H4 (cell line): Measurements from ENCODE around the gene DCAKD. TPM values are rescaled to one million over a fixed set of nuclear protein-coding genes. Genes with fewer than 3 reads are reported as not detected.

Experiments used
- DNase-seq: peaks from one replicate; pipeline ENCODE4 v3.0.0-alpha.2; 2015; ENCODE audit warnings: low spot score
- total RNA-seq: library from RNA; depleted of rRNA; stranded (reverse); fragments of >200 nt; shearing (Covaris generic); gene quantifications from 2 replicates; pipeline ENCODE4 v1.2.3, GENCODE V29; 2014; rRNA removed

The DCAKD gene, protein sequence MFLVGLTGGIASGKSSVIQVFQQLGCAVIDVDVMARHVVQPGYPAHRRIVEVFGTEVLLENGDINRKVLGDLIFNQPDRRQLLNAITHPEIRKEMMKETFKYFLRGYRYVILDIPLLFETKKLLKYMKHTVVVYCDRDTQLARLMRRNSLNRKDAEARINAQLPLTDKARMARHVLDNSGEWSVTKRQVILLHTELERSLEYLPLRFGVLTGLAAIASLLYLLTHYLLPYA
- 29.3 and 39.8 TPM in 2 replicates for total RNA-seq

DNA sequence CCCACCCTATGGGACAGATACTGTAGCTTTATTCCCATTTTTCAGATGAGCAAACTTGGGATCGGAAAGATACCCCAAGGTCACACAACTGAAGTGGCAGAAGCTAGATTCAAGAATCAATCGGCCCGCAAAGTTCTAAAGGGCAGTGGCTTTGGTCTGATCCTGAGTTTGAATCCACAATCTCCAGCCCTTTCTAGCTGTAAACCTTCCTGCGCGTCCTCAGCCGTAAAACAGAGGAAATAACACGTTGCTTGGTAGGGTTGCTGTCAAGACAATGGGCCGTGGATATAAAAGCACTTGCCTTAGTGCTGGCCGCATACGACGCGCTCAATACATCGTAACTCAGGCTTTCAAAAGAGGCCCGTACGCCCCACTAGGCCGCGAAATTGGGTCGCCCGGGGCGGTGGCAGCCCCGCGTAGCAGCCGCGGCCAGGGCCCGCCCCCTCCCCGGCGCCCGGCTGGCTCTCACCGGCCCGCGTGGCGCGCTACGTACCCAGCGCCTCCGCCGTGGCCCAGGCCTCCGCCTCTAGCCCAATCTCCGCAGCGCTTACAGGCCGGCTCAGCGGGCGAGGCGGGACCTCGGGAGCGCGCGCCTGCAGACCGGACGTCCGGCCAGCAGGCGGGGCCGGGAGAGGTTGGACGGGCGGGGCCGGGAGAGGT lies at the start of gene DCAKD:
TSS of gene DCAKD (minus strand) at position 573 of the 660 bp plus-strand sequence. CDS start 16,747 bp downstream, outside the sequence.
- peak; percentile 95 for DNase-seq

DNA sequence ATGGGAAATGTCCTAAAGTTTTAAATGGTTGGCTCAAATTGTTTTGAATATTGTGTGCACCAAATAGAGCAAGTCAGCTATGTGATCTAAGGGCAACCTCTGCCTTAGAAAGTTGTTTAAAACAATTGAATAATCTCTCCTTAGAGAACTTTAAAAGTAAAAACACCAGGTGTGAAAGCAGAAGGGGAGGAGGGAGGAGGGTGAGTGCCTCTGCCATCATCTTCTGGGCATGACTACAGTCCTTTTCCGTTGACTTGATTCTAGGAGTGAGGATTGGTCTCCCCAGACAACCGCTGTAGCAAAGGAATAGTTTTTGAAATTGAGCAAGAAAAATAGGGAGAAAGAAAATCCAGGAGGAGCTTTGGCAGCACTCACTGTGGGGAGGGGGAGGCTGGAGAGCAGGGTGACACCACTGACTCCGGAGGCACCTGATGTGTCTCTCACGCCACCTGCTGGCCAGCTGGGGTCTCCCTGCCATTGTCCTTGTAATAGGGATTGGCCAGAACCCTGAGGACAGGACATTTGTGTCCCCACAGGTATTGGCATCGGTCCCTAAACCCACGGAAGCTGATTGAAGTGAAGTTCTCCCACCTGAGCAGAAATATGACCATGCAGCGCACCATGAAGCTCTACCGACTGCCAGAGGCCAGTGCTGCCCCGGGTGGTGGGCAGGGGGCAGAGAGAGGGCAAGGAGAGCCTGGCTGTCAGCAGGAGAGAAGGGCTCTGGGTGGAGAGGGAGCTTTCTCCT lies 47.6 kb upstream of the DCAKD start:
- peak; percentile 84 for DNase-seq

DNA sequence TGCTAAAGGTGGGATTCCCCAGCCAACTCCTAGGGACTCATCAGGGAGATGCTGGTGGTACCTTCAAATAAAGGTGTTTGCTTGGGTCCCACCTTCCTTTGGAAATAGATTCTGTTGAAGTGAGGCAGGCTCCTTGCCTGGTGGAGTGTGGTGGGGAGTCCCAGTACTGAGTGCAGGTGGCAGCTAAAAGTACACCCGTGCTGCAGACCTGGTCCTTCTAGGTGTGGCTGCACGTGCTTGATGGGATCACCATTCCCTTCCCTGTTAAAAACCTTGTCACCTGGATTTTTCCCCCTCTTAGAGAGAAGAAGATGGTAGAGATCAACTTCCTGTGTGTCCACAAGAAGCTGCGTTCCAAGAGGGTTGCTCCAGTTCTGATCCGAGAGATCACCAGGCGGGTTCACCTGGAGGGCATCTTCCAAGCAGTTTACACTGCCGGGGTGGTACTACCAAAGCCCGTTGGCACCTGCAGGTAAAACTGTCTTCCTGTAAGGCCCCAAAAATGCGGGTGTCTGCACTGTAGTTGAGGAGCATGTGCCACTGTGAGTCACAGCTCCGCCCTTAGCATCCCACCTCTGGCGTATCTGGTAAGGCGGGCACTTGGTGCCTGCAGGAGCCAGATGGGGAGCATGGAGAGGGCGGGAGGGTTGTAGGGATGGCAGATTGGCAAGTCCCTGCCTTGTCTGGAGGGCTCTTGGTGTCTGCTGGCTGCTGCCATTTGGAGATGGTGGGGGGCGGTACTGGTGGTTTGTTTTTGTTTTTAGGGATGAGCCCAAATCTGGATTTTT lies 46.8 kb upstream of the DCAKD start:
- DNase-seq: no peak

DNA sequence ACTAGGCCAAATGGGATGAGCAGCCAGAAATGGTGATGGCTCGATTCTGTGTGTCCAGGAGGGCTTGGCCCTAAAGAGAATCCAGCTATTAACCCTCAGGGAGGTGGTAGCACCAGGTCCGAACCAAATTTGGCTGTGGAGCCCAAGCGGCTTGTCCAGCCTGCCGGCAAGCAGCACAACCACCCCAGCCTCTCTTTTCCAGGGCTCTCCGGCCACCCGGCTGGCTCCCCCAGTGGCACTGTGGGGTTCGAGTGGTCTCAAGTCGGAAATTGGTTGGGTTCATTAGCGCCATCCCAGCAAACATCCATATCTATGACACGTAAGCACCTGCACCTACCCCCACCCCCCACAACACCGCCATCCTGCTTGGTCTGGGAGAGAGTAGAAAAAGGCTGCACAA lies 45.5 kb upstream of the DCAKD start:
- no peak for DNase-seq

DNA sequence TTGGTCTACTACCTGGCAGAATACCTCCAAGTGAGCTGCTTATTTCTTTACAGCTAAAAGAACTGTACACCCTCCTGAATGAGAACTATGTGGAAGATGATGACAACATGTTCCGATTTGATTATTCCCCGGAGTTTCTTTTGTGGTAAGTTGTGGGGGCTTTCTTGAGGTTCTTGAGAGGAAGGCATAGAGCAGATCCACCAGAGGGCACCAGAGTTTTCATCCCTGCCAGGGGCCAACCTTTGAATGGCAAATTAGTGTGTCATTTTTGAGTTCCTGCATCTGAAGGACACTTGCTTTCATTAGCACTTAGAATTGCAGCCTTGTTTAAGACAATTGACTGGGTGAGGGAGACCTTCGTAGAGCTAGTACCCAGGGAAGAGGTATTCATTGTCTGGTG lies 44.7 kb upstream of the DCAKD start:
- no peak for DNase-seq

DNA sequence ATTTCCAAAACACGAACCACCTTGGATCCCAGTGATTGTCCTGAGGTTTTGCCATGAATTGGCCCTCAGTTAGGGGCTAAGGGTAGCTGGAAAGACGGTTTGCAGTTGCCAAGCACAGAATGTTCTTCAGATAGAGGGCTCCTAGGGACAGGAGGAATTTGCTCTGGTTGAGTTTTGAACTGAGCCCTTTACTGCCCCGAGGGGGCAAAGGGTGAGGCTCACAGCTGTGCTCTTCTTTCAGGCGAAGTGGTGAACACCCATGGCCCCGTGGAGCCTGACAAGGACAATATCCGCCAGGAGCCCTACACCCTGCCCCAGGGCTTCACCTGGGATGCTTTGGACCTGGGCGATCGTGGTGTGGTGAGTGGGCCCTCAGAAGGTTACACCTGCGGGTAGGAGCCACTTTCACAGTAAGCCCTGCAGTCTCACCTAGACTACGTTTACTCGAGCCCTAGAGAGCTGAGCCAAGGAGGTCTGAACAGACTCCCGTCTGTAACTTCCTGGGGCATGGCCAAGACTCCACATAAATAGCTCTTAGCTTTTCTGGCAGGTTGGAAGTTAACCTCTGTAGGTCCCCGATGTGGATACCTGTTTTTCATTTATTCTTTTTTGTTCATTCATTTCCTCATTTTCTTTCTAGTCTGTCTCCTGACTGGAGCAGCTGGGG lies 42.1 kb upstream of the DCAKD start:
- peak; percentile 7 for DNase-seq

DNA sequence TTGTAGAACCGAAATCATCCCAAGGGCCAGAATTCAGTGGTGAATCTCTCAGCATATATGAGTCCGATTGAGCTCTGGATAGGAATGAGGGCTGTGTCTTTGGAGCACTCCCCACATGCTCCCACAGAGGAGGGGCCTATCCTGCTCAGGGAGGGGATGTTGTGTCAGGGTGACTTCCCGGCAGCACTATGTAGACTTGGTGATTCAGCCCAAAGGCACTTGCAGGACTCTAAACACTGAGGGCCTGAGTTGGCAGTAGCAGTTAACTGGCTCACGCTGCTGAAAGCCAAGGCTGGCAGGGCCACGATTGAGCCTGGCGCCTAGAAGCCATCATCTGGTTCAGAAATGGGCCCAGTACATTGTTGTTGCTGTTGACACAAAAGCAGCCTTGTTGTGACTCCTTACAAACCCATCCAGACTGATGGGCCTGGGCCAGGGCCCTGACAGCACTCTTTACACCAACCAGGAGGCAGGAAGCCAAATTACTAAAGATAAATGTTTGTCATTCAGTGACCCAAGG lies 41.5 kb upstream of the DCAKD start:
- peak; percentile 98 for DNase-seq

DNA sequence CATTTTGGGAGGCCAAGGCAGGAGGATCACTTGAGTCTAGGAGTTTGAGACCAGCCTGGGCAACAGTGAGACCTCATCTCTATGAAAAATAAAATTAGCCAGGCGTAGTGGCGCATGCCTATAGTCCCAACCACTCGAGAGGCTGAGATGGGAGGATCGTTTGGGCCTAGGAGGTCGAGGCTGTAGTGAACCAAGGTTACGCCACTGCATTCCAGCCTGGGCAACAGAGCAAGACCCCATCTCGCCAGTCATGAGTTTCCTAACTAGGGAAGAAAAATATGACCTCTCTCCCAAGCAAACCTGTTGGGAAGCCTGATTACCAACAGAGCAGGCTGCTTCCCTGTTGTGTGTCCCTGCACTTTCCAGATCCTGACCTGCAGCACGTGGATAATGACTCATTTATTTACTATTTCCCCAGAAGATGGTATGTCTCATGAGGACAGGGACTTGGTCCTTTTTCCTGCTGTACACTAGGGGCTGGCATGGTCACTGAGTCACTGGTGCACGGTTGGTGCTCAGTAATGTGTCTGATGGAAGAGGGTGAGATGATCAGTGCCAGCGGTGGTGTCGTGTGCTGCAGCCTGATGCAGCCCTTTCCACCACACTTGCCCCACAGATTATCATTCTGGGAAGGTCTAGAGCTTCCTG lies 40.5 kb upstream of the DCAKD start:
- no peak for DNase-seq

DNA sequence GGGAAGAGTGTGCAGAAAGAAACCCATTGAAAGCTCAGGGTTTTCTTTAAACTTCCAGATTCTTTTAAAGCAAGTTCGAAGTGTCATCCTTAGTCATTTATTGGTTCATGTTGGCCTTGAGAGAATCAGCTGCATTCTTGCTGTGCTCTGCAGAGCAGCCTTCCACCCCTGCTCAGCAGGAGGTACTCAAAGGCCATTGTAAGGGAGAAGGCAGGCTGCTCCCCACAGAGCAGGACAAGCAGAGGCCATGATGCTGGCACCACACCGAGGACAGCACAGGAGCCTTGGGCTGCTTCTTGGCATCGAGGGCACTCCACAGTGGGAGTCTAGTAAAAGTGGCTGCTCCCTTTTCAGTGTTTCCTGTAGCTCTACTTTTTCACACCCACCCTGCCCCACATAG lies 39.3 kb upstream of the DCAKD start:
- no peak for DNase-seq

DNA sequence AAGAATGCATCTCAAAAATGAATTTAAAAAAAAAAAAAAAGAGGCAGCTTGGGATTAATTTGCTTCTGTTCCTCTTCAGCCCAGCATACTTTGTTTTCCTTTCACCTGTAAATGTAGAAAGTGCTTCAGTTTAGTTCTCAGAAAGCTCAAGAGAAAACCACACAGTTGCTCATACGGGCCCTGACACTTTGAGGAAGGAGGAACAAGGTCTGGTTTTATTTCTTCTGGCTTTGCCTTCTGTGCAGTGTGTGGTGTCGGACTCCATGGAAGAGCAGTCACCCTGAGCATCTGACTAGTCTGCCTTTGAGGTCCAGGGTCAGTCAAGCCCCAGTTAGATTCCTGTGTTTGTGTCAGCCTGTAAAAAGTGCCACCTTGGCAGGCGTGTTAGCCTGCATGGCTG lies 37.3 kb upstream of the DCAKD start:
- no peak for DNase-seq

DNA sequence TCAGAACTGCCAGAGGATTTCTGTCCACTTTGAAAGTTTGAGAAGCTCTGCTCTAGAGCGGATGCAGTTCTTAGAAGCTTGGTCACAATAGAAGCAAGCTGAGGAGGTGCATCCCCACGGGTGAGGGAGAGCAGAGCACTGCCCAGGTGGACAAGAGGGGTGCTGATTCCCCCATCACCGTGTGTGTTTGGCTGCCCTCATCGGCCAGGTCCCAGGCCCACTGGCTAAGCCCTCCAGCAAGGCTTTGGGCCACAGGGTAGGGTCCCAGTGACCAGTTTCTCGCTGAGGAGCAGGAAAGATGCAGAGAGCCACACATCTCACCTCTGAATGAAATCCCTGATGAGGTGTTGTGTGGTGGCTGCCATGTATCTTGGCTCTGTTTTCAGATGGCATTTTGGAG lies 36.5 kb upstream of the DCAKD start:
- no peak for DNase-seq

DNA sequence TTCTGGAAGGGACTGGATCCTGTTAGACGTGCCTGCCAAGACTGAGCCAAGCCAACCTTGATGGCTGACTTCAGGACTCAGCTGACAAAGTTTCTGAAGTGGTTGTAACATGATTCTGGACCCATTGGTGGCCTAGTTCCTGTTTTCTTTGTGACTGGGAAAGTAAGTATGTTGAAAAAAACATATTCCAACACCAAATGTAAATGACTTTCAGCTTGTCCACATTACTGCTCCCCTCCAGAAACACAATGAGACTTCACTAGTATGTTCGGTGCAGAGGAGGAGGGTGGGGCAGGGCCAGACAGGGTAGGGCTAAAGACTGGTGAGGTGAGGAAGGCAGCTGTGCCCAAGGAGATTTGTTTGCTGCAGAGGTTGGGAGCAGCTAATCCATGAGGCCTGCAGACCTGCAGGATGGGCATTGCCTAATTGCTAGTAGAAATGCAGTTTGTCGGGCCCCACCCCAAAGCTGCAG lies 36.1 kb upstream of the DCAKD start:
- DNase-seq: no peak

DNA sequence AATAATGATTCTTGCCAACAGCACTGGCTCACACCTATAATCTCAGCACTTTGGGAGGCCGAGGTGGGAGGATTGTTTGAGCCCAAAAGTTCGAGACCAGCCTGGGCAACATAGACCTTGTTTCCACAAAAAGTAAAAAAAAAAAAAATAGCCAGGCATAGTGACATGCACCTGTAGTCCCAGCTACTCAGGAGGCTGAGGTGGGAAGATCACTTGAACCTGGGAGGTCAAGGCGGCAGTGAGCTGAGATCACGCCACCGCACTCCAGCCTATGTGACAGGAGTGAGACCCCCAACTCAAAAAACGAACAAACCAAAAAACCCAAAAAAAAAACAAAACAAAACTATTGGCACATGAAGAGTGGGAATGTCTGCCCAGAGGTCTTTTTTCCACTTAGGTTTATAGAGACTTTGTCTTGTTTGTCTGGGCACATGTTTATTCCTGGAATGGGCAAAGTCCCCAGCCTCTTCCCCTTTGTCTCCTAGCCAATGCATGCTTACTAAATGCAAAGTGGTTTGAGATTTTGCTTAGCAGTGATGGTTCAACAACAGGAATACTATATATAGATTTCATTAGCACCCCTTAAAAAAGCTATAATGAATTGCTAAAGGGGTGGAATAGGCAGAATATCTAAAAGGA lies 35.6 kb upstream of the DCAKD start:
- no peak for DNase-seq

DNA sequence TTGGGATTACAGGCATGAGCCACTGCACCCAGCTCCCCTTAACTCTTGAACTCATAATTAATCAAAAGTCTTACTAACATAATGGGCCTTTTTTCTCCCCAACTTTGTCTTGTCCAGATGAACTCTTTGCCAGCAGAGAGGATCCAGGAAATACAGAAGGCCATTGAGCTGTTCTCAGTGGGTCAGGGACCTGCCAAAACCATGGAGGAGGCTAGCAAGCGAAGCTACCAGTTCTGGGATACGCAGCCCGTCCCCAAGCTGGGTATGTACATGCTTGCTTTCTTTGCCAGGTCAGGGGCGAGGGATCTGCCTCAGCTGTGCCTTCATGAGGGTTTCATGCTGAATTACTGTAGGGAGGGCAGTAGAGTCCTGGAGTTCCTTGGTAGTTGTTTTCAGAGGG lies 35.0 kb upstream of the DCAKD start:
- DNase-seq: no peak

DNA sequence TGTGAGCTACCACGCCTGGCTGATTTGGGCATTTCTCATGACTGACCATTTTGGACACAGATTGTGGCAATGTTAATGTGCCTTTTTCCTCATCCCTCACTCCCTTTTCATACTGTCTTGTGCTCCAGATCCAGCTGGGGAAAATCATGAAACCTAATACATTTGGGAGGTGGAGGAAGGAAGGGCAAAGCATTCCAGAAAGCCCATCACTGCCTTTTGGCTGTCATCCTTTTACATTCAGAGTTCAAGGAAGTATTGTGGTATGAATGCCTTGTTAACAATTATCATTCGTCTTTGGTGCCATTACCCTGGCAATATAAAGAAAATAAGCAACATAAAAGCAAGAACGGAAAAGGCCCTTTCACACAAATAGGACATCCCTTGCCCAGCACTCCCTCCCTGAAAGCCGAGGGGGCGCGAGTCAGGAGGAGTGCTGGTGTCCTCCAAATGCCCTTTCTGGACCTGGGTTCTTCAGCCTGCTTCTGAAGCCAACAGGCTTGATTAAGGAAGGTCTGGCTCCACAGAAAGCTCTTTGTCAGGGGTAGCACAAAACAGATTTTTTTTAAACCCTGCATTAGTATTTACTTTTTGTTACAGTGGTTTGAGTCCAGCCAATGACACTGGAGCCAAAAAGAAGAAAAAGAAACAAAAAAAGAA lies 29.7 kb upstream of the DCAKD start:
- no peak for DNase-seq

DNA sequence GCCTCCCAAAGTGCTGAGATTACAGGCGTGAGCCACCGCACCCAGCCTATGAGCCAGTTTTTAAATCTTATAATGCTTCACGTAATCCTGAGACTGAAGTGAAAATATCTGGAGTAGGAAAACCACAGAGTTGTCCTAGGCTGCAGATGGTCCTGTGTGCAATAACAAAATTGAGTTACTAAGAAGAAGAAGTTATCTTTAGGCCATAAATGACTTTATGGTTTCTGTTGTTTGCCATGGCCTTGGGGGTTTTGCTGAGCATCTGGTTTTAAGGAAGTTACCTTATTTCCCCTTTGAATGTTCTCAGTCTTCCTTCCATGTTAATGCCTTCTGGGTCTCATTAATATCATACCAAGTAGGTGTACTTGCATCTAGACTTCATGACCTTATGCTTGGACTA lies 26.2 kb upstream of the DCAKD start:
- DNase-seq: no peak

DNA sequence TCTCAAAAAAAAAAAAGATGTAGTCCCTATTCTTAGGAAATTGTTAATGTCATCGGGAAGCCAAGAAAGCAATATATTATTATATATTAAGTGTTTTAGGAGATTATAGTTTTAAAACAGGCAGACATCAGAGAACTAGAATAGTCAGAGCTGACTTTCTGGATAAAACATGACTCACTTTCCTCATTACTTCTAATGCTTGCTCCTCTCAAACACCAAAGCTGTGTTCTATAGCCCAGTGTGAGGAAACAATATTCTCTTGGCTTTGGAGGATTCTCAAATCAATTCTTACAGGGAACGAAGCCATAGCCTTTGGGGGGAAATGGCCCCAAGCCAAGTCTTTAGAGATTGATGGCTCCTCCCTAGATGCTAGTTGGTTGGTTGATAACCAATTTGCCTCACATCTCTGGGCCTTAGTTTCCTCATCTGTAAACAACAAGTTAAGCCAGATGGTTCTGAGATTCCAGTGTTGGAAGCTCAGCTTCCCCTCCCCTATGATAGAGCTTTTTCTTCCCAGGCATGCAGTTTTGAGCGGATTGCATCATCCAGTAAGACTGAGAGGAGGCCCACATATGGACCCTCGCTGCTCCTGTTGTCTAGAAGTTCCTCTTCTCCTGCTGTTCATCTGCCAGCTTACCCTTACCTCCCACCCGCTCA lies 22.1 kb upstream of the DCAKD start:
- DNase-seq: no peak

DNA sequence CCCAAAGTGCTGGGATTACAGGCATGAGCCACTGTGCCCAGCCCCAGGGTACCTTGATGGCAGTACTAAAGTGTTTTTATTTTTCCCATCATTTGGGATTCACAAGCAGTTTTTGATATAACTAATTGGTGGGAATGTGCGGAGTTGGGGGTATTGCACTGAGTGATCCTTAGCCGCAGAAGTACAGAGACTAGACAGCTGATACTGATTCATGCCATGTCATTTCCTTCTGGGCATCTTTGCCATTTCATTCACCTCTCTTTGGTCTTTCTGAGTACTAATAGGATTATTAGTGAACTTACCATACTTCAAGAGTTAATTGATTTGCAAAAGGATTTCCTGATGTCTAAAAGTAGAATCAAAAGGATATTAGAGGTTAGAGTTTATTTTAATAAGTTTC lies 19.4 kb upstream of the DCAKD start:
- no peak for DNase-seq

DNA sequence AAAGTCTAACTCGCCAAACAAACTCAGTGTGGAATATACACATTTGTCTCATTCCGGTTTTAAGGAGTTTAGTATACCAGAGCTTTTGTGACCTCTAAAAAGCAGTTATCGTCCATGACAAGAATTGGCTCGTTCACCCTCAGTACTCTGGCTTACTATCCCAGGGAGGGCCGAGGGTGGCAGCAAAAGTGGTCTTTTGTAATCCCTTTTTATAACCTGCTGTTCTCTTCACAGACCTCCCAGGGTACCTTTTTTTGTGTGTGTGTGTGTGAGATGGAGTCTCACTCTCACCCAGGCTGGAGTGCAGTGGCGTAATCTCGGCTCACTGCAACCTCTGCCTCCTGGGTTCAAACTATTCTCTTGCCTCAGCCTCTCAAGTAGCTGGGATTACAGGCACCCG lies 18.6 kb upstream of the DCAKD start:
- no peak for DNase-seq
